HG02642 (cell line): ENCODE results near the gene LTBP1.

Experiments
- ATAC-seq: cut with Tn5 transposase; IDR thresholded peaks from one replicate; pipeline ENCODE4 v1.9.1; 2021; ENCODE audit warnings: mild to moderate bottlenecking; ENCODE audit not compliant: unreplicated experiment, poor library complexity

Gene LTBP1

GRCh38 chr2:33317369-33318007 is 370.7 kb downstream of the LTBP1 start:
- no peak for ATAC-seq

GRCh38 chr2:33318456-33318855 is 371.7 kb downstream of the LTBP1 start:
- no peak for ATAC-seq

DNA sequence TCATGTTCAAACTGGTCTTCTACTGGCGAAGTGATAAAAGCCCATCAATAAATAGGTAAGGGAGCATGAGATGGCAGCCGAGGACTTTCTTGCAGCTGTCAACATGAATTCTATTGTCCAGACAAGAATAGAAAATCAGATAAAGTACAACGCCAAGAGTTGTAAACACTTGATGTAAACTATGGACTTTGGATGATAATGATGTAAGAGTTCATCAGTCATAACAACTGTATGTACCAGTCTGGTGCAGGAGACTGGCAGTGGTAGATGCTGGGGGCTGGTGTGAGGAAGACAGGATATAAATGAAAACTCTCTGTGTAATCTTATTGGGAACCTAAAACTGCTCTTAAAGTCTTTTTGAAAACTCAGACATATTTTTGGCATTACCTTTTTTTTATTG is 373.8 kb downstream of the LTBP1 start:
- no peak for ATAC-seq

GRCh38 chr2:33321236-33321771 is 374.6 kb downstream of the LTBP1 start:
- ATAC-seq, result peak; percentile 67

GRCh38 chr2:33321876-33322483 is 375.2 kb downstream of the LTBP1 start:
- ATAC-seq, result no peak

DNA sequence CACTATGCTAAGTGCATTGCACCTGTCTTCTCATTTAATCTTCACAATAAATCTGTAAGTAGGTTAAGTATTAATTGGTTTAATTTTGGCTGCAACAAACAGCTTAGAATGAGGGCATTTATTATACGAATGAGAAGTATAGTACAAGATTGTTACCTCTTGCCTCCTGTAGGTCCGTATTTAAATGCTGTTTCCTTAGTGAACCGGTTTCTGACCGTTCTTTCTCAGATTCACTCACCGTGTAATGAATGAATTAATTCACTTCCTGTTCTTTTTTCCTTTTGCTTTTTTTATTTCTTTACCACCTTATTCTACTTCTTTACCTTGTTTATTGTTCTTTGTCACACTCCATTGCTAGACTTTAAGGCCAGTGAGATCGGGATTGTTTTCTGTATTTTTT is 375.9 kb downstream of the LTBP1 start:
- ATAC-seq, result no peak

DNA sequence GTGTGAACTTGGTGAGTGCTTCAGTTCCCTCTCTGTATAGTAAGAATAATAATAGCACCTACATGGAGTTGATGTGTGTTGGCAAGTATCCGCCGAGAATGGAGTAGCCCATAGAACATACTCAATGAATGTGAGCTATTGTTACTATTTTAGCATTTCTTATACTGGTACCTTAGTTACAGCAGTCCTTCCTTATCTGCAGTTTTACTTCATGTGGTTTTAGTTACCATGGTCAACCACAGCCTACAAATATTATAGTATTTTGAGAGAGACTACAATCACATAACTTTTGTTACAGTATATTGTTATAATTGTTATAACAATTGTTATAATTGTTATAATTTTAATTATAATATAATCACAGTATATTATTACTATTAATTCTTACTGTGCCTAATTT is 377.2 kb downstream of the LTBP1 start:
- ATAC-seq, result no peak

GRCh38 chr2:33326100-33326499 is 379.3 kb downstream of the LTBP1 start:
- ATAC-seq, result no peak

- ATAC-seq, result no peak
Observed at GRCh38 chr2:33333433-33333832, 386.7 kb downstream of the LTBP1 start.

GRCh38 chr2:33334083-33334482 is 387.3 kb downstream of the LTBP1 start:
- ATAC-seq, result no peak

GRCh38 chr2:33335516-33335915 is 388.8 kb downstream of the LTBP1 start:
- no peak for ATAC-seq

- ATAC-seq, result peak; percentile 78
Observed at GRCh38 chr2:33336036-33336625, 389.4 kb downstream of the LTBP1 start.

- no peak for ATAC-seq
Observed at GRCh38 chr2:33337385-33337960, 390.7 kb downstream of the LTBP1 start.

GRCh38 chr2:33337981-33338380 is 391.2 kb downstream of the LTBP1 start:
- ATAC-seq, result no peak

GRCh38 chr2:33339269-33339668 is 392.5 kb downstream of the LTBP1 start:
- ATAC-seq, result no peak

- no peak for ATAC-seq
Observed at GRCh38 chr2:33340280-33340679, 393.5 kb downstream of the LTBP1 start.

GRCh38 chr2:33342171-33342570 is 395.4 kb downstream of the LTBP1 start:
- no peak for ATAC-seq

DNA sequence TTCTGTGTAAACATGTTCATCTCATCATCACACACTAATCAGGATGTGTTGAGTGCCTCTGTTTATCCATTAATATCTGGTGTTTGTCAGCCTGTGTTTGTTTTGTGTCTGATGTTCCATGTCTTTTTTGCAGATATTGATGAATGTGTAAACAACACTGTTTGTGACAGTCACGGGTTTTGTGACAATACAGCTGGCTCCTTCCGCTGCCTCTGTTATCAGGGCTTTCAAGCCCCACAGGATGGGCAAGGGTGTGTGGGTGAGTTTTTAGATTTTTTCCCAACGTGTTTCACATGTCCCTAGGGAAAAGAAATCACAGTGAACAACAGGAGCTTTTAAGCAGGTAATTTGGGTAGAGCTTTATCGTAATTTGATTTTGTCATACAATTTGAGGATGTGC is 396.0 kb downstream of the LTBP1 start:
- ATAC-seq, result no peak

- ATAC-seq, result no peak
Observed at GRCh38 chr2:33343387-33343895, 396.7 kb downstream of the LTBP1 start.

- no peak for ATAC-seq
Observed at GRCh38 chr2:33344230-33344629, 397.5 kb downstream of the LTBP1 start.

DNA sequence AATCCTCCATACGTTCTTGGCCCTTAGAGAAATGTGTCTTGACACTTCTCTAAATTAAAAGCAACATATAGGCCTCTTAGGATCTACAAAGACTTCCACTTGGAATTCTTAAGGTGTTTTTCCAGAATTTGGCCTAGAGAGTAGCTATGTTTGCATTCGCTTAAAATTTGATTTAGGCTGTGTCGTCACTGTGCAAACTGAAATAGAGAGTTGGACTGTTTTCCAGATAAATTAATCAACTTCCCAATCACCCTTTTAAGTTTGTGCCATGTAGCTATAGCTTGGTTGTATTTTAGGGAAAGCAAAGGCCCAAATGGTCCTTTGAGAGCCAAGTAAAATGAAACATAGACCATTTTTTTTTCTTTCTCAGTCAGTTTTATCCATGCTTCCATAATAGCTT is 401.1 kb downstream of the LTBP1 start:
- no peak for ATAC-seq
